GM21737 (cell line): ENCODE measurements around the gene CBX1.

Experiments used
- ATAC-seq: cut with Tn5 transposase; IDR thresholded peaks from one replicate; pipeline ENCODE4 v1.9.1; 2021; ENCODE audit warnings: mild to moderate bottlenecking, moderate library complexity; ENCODE audit not compliant: unreplicated experiment

CBX1 gene

GRCh38 chr17:48027322-48027981, 73.8 kb downstream of the CBX1 start:
- ATAC-seq: no peak

DNA sequence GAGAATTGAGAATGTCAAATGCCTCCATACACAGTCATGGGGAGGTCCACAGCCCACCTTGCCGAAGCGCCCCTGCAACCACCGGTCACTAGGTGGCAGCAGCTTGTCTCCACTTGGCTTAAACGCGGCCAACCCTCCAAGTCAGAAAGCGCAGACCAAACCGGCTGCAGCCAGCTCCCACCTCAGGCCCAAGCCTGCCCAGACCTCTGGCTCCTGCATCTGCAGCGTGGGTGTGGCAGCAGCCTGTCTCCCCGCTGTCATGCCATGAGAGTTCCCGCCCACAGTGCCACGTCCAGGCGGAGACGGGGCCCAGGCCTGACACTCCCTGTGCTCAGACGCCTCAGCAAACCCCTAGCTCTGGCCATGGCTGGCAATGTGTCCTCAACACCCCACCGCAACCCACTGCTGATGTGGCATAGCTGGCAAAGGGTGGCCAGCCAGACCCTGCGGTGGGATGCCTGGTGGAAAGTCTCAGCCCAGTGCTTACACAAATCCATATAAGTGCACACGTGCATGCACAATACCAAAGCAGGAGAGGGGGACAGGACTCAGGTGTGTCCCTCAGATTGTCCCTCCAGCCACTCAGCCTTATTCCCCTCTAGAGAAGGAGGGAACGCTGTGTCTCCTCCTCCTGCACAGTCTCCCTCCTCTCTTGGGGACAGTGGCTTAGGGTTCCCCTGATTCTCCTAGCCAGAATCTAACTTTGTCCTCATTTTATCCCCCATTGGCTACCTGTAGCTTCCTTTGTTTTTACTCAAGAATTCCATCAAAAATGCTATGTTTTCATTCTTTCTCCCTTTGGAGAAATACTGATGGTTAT, 74.6 kb downstream of the CBX1 start:
- ATAC-seq: no peak

- ATAC-seq: no peak
Observed at GRCh38 chr17:48025904-48026501, 75.3 kb downstream of the CBX1 start.

GRCh38 chr17:48025040-48025903, 76.0 kb downstream of the CBX1 start:
- peak; percentile 75 for ATAC-seq

GRCh38 chr17:48024149-48025039, 76.9 kb downstream of the CBX1 start:
- no peak for ATAC-seq

DNA sequence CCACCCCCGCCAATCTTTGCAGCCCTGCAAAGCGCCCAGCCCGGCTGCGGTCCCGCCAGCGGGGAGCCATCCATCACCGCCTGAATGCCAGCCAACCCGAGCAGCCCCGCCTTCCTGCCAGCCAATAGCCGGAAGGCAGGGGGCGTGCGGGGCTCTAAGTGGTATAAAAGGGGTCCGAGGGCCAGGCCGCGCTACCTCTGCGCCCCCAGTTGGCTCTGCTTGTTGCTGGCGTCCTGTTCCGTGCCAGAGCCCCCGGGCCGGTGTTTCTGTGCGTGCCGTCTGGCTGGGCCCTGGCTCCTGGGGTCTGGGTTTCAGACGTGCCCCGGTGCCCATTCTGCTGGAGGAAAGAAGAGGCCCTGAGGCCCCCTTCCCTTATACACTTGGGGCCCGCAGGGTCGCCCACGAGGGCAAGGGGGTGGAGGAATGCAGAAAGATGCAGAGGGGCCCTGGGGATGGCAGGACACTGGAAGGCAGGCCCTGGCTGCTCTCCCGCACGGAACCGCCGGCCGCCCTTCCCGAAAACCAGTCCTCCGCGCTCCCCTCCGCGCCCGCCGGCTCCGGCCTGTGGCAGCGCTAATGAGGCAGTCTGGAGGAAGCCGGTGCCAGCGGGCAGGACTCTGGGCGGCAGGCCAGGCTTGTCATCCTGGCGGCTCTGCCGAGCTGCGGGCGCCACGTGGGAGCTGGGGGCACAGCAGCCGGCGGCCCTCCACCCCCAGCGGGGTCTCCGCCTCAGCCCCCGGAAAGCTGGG, 77.7 kb downstream of the CBX1 start:
- no peak for ATAC-seq

DNA sequence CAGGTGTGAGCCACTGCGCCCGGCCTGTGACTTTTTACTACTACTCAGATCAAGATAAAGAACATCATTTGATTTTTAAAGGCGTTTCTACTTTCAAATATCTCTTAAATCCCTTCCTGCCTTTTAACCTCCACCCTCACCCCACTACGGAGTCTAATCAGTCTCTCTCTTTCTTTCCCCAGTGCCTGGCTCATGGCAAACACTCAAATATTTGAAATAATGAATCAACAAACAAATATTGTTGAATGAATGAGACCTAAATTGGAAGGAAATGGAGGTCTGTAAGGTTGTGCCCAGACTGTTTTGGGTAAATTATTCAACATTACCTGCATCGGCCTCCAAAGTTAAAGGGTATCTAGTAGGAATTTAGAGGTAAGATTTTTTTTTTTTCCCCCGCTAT, 78.4 kb downstream of the CBX1 start:
- no peak for ATAC-seq

DNA sequence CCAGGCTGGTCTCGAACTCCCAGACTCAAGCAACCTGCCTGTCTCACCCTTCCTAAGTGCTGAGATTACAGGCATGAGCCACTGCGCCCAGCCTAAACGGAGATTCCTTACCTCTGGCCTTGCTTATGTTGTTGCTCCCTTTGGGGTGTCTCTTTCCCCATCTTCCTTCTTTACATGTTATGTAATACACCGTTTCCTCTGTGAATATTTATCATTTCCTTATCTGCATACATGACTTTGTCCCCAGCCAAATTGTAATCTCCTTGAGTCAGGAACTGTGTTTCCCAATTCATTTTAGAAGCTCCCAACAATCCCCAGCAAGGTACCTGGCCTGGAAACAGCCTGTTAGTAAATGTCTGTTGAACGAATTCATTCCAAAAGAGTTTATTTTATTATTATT, 79.3 kb downstream of the CBX1 start:
- no peak for ATAC-seq
